GM23338 (cell line): ENCODE results near the gene EDAR. TPM values are rescaled to one million over a fixed set of nuclear protein-coding genes. Genes with fewer than 3 reads are reported as not detected.

Experiments
- ATAC-seq: fragments of 200-7000 bp; cut with Tn5 transposase; 3 replicates; pipeline ENCODE4 v1.9.1; 2020
- DNase-seq: peaks from one replicate; pipeline ENCODE4 v3.0.0-alpha.2; 2015; ENCODE audit warnings: low spot score
- H2AFZ ChIP-seq: fragments of 200-600 bp; sonication (generic); 2 replicates; pipeline ENCODE4 v1.8.0; 2016; ENCODE audit warnings: antibody characterized with exemption, mild to moderate bottlenecking, moderate library complexity
- H3F3A ChIP-seq: fragments of 200-600 bp; sonication (generic); replicated peaks from 2 replicates; pipeline ENCODE4 v1.8.0; 2017; ENCODE audit warnings: antibody characterized with exemption, mixed run types, low read depth
- H3K27ac ChIP-seq: fragments of 200-600 bp; sonication (generic); 2 replicates; pipeline ENCODE4 v1.6.1; 2016; ENCODE audit warnings: low read depth
- H3K27me3 ChIP-seq: fragments of 200-600 bp; sonication (generic); 2 replicates; pipeline ENCODE4 v1.8.0; 2016; ENCODE audit warnings: mild to moderate bottlenecking, mixed run types, moderate library complexity; ENCODE audit not compliant: insufficient read depth
- H3K36me3 ChIP-seq: fragments of 200-600 bp; sonication (generic); 2 replicates; pipeline ENCODE4 v1.8.0; 2016; ENCODE audit warnings: mild to moderate bottlenecking; ENCODE audit not compliant: insufficient read depth
- H3K4me1 ChIP-seq: fragments of 200-600 bp; sonication (generic); 2 replicates; pipeline ENCODE4 v1.8.0; 2016; ENCODE audit warnings: mild to moderate bottlenecking, moderate library complexity; ENCODE audit not compliant: insufficient read depth
- H3K4me2 ChIP-seq: fragments of 200-600 bp; sonication (generic); 2 replicates; pipeline ENCODE4 v1.7.1; 2017; ENCODE audit warnings: mixed run types
- H3K4me3 ChIP-seq: fragments of 200-600 bp; sonication (generic); 2 replicates; pipeline ENCODE4 v1.6.1; 2016; ENCODE audit warnings: mixed run types
- H3K79me2 ChIP-seq: fragments of 200-600 bp; sonication (generic); replicated peaks from 2 replicates; pipeline ENCODE4 v1.8.0; 2017; ENCODE audit warnings: mild to moderate bottlenecking; ENCODE audit not compliant: insufficient read depth
- H3K9me2 ChIP-seq: fragments of 200-600 bp; sonication (generic); 2 replicates; pipeline ENCODE4 v1.8.0; 2017; ENCODE audit not compliant: insufficient read depth
- H4K20me1 ChIP-seq: fragments of 200-600 bp; sonication (generic); replicated peaks from 2 replicates; pipeline ENCODE4 v1.8.0; 2017; ENCODE audit warnings: mild to moderate bottlenecking; ENCODE audit not compliant: insufficient read depth
- H3K27ac Mint-ChIP-seq: 2 replicates; pipeline ENCODE4 v1.8.0; 2020; ENCODE audit warnings: inconsistent platforms, mild to moderate bottlenecking, moderate library complexity, mixed read lengths
- H3K27me3 Mint-ChIP-seq: 3 replicates; pipeline ENCODE4 v1.8.0; 2022; ENCODE audit warnings: low read depth, mild to moderate bottlenecking, moderate library complexity, mixed read lengths, inconsistent platforms; ENCODE audit not compliant: insufficient read depth, poor library complexity
- H3K36me3 Mint-ChIP-seq: 3 replicates; pipeline ENCODE4 v1.8.0; 2021; ENCODE audit warnings: low read depth, mild to moderate bottlenecking, inconsistent platforms, moderate library complexity, mixed read lengths
- H3K4me1 Mint-ChIP-seq: 3 replicates; pipeline ENCODE4 v1.8.0; 2020; ENCODE audit warnings: mild to moderate bottlenecking, inconsistent platforms, mixed read lengths
- H3K4me3 Mint-ChIP-seq: 3 replicates; pipeline ENCODE4 v1.8.0; 2021; ENCODE audit warnings: moderate library complexity, mild to moderate bottlenecking, inconsistent platforms, mixed read lengths
- H3K9me3 Mint-ChIP-seq: 3 replicates; pipeline ENCODE4 v1.8.0; 2020; ENCODE audit warnings: moderate library complexity, mild to moderate bottlenecking, inconsistent platforms, mixed read lengths
- CREB1 ChIP-seq: fragments of 250-450 bp; sonication (Bioruptor Pico); IDR thresholded peaks from 2 replicates; pipeline ENCODE4 v1.5.0; 2020; ENCODE audit warnings: low read depth, mild to moderate bottlenecking, moderate library complexity
- CTCF ChIP-seq, 2 experiments: fragments of 200-600 bp in 1 of 2; sonication (generic) in 1 of 2; conservative IDR thresholded peaks; 2 replicates each; pipeline versions ENCODE4 v1.5.1 to v1.6.1; 2016 to 2017; ENCODE audit warnings: antibody characterized with exemption in 2 of 2, low read depth in 2 of 2, mild to moderate bottlenecking in 2 of 2, moderate library complexity in 1 of 2
- ETS1 ChIP-seq: IDR thresholded peaks from 2 replicates; pipeline ENCODE4 v1.6.1; 2016; ENCODE audit warnings: antibody characterized with exemption
- EZH2 ChIP-seq: fragments of 200-600 bp; sonication (generic); IDR thresholded peaks from one replicate; pipeline ENCODE4 v1.8.0; 2017; ENCODE audit warnings: antibody characterized with exemption, mild to moderate bottlenecking, low read depth; ENCODE audit not compliant: unreplicated experiment
- EZH2phosphoT487 ChIP-seq: fragments of 200-600 bp; sonication (generic); IDR thresholded peaks from one replicate; pipeline ENCODE4 v1.8.1; 2018; ENCODE audit warnings: antibody characterized with exemption; ENCODE audit not compliant: unreplicated experiment
- JUNB ChIP-seq: IDR thresholded peaks from one replicate; pipeline ENCODE4 v1.6.1; 2016; ENCODE audit warnings: antibody characterized with exemption; ENCODE audit not compliant: unreplicated experiment
- NANOG ChIP-seq: IDR thresholded peaks from 2 replicates; pipeline ENCODE4 v1.6.1; 2016; ENCODE audit warnings: antibody characterized with exemption, borderline replicate concordance
- POLR2AphosphoS5 ChIP-seq: IDR thresholded peaks from 2 replicates; pipeline ENCODE4 v1.6.1; 2016; ENCODE audit warnings: antibody characterized with exemption, low read depth
- REST ChIP-seq: IDR thresholded peaks from one replicate; pipeline ENCODE4 v1.6.1; 2018; ENCODE audit warnings: antibody characterized with exemption; ENCODE audit not compliant: unreplicated experiment
- STAT1 ChIP-seq: IDR thresholded peaks from one replicate; pipeline ENCODE4 v1.6.1; 2016; ENCODE audit warnings: antibody characterized with exemption; ENCODE audit not compliant: unreplicated experiment
- ZNF114 ChIP-seq: fragments of 250-450 bp; sonication (Bioruptor Pico); IDR thresholded peaks from 2 replicates; pipeline ENCODE4 v1.5.0; 2020; ENCODE audit warnings: mild to moderate bottlenecking, moderate library complexity
- ZNF331 ChIP-seq: fragments of 250-450 bp; sonication (Bioruptor Pico); IDR thresholded peaks from 2 replicates; pipeline ENCODE4 v1.5.0; 2020; ENCODE audit warnings: low read depth, mild to moderate bottlenecking, moderate library complexity
- polyA plus RNA-seq: library from polyadenylated mRNA; unstranded; fragments of >200 nt; fragmentation: Nextera tagmentation; extraction: Ambion mirVana; gene quantifications from 2 replicates; pipeline ENCODE4 v1.2.1, GENCODE V29; 2016
- total RNA-seq: library from RNA; depleted of rRNA; stranded (reverse); fragments of >200 nt; shearing (Covaris generic); gene quantifications from 2 replicates; pipeline ENCODE4 v1.2.3, GENCODE V29; 2014

EDAR gene
- total and polyA plus RNA-seq, 2 experiments from 2014 or later: not detected

GRCh38 chr2:109016376-109016775 is 27.4 kb upstream of the EDAR start:
- ATAC-seq (no peak), DNase-seq (no peak)
- H3K9me3 Mint-ChIP-seq: no peaks in the 10 kb centered on the region
- Histone ChIP-seq H3F3A (no peaks in the 10 kb centered on the region), H3K4me2 (no peak overlapping the region), H3K4me1 (peaks cover 12% of the 10 kb centered on the region; the same call in 1 of the 2 replicates), H3K9me2 (no peaks in the 10 kb centered on the region), H3K27ac (no peak overlapping the region), H3K4me3 (no peak overlapping the region), H4K20me1 (no peaks in the 10 kb centered on the region), H3K36me3 (no peaks in the 10 kb centered on the region), H3K27me3 (no peaks in the 10 kb centered on the region), H2AFZ (no peak overlapping the region), H3K79me2 (no peaks in the 10 kb centered on the region)
- TF ChIP-seq REST (no peak), ZNF331 (no peak), ZNF114 (CRISPR knock-in tag) (no peak), CREB1 (no peak), EZH2phosphoT487 (no peak), STAT1 (no peak), CTCF (conservative IDR thresholded peaks at IDR 0.05; ENCODE audit: low read depth in 2 of 2) (no peak), POLR2AphosphoS5 (no peak), ETS1 (no peak), EZH2 (no peak)
- no peaks in the 10 kb centered on the region for H3K36me3 Mint-ChIP-seq
- H3K4me3 Mint-ChIP-seq: no peak overlapping the region
- H3K27me3 Mint-ChIP-seq: peaks cover 7% of the 10 kb centered on the region
- H3K4me1 Mint-ChIP-seq: peaks cover 18% of the 10 kb centered on the region
- no peak overlapping the region for H3K27ac Mint-ChIP-seq

GRCh38 chr2:109014476-109014875 is 25.5 kb upstream of the EDAR start:
- H3K4me1 ChIP-seq: no peaks in the 10 kb centered on the region
- H3K79me2 ChIP-seq: no peaks in the 10 kb centered on the region
- H3K36me3 Mint-ChIP-seq: no peaks in the 10 kb centered on the region
- peaks cover 10% of the 10 kb centered on the region for H3K27me3 Mint-ChIP-seq
- H3F3A ChIP-seq: no peaks in the 10 kb centered on the region
- H4K20me1 ChIP-seq: no peaks in the 10 kb centered on the region
- no peak overlapping the region for H3K4me3 ChIP-seq
- no peak overlapping the region for H3K4me2 ChIP-seq
- no peak overlapping the region for H3K4me3 Mint-ChIP-seq
- no peak for DNase-seq
- no peak for ATAC-seq
- H3K27ac ChIP-seq: no peak overlapping the region
- H3K27me3 ChIP-seq: no peaks in the 10 kb centered on the region
- H3K4me1 Mint-ChIP-seq: peaks cover 2% of the 10 kb centered on the region
- no peak overlapping the region for H3K27ac Mint-ChIP-seq
- no peak overlapping the region for H2AFZ ChIP-seq
- no peaks in the 10 kb centered on the region for H3K36me3 ChIP-seq
- no peaks in the 10 kb centered on the region for H3K9me3 Mint-ChIP-seq
- H3K9me2 ChIP-seq: peaks cover 6% of the 10 kb centered on the region; the same call in 1 of the 2 replicates
- TF ChIP-seq NANOG (no peak), CTCF (conservative IDR thresholded peaks at IDR 0.05; ENCODE audit: low read depth in 2 of 2) (no peak), STAT1 (no peak), JUNB (no peak), POLR2AphosphoS5 (no peak), ZNF114 (CRISPR knock-in tag) (no peak)
